Esophagus (tissue), 2 donors: ENCODE data around the gene LENG8. TPM values are rescaled to one million over a fixed set of nuclear protein-coding genes. Genes with fewer than 3 reads are reported as not detected.

Experiments
- H3K27ac ChIP-seq, 2 donors: one replicate each; pipeline ENCODE4 v1.5.1; 2013; ENCODE audit warnings: low read depth in 2 of 2, mild to moderate bottlenecking in 2 of 2, inconsistent platforms in 1 of 2, low read length in 1 of 2, moderate library complexity in 1 of 2
- H3K27me3 ChIP-seq, 2 donors: one replicate each; pipeline ENCODE4 v1.6.1; 2013; ENCODE audit warnings: low read length in 2 of 2, control low read depth in 1 of 2, mild to moderate bottlenecking in 1 of 2; ENCODE audit not compliant: insufficient read depth in 2 of 2, control insufficient read depth in 1 of 2
- H3K36me3 ChIP-seq, 2 donors: one replicate each; pipeline ENCODE4 v1.6.1; 2013; ENCODE audit warnings: low read length in 1 of 2; ENCODE audit not compliant: control insufficient read depth in 2 of 2, insufficient read depth in 2 of 2
- H3K4me1 ChIP-seq, 2 donors: one replicate each; pipeline ENCODE4 v1.6.1; 2013; ENCODE audit warnings: low read length in 1 of 2; ENCODE audit not compliant: control insufficient read depth in 2 of 2, insufficient read depth in 2 of 2
- H3K4me3 ChIP-seq, 2 donors: one replicate each; pipeline ENCODE4 v1.5.1; 2013; ENCODE audit warnings: low read length in 2 of 2, mild to moderate bottlenecking in 2 of 2, low read depth in 1 of 2, moderate library complexity in 1 of 2
- H3K9me3 ChIP-seq, 2 donors: one replicate each; pipeline ENCODE4 v1.6.1; 2013; ENCODE audit warnings: mild to moderate bottlenecking in 2 of 2, low read depth in 1 of 2, low read length in 1 of 2, moderate library complexity in 1 of 2; ENCODE audit not compliant: control insufficient read depth in 2 of 2, insufficient read depth in 1 of 2
- WGBS, 2 donors: extraction: QIAGEN DNeasy Blood & Tissue Kit; methylation state at CpG; one replicate each; pipeline ENCODE4 v1.1.7; 2013; 5-methylcytosine and 5-hydroxymethylcytosine counted together
- polyA plus RNA-seq, 2 donors: library from polyadenylated mRNA; stranded (reverse); fragments of 200-250 nt; gene quantifications; one replicate each; pipeline ENCODE4 v1.2.3, GENCODE V29; 2013
- donor health status: healthy with polysubstance abuse.
- donor health status: Bipolar disorder and iron deficiency.

The LENG8 gene
- polyA plus RNA-seq, 2 donors: 55.3 to 137 TPM

DNA sequence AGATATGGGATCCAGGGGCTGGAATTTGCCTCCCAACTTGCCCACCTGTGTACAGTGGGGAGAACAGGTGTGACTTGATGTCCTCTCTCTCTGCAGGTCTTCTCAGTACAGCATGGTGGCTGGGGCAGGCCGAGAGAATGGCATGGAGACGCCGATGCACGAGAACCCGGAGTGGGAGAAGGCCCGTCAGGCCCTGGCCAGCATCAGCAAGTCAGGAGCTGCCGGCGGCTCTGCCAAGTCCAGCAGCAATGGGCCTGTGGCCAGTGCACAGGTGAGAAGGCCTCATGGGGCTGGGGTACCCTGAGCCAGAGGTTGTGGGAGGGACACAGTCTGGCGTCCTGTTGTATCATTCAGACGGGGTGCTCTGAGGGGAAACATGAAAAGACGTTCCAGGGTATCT, 3.0 kb downstream of the LENG8 start:
- Histone ChIP-seq H3K27me3 (no peaks in the 10 kb centered on the region), H3K36me3 (peaks cover 30 to 56% of the 10 kb centered on the region in 2 donors), H3K27ac (no peak overlapping the region), H3K4me1 (peaks cover 5 to 16% of the 10 kb centered on the region in 2 donors), H3K9me3 (no peaks in the 10 kb centered on the region), H3K4me3 (no peak overlapping the region)
- 72 to 88% methylated on average over 11 of the region's 11 CpGs for WGBS, 2 donors

DNA sequence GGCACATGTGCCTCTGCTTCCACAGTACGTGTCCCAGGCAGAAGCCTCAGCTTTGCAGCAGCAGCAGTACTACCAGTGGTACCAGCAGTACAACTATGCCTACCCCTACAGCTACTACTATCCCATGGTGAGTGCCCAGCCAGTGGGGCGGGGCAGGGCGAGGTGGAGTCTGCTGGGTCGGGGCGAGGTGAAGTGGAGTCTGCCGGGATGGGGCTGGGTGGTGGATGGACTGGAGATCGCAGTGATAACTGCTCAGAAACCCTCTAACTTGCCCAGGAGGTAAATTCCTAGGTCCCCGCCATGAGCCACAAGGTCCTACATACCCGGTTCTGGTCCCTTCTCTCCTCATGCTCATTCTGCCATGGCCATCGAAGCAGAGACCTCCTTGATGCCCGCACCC, 3.6 kb downstream of the LENG8 start:
- Histone ChIP-seq H3K4me1 (peaks cover 5 to 16% of the 10 kb centered on the region in 2 donors), H3K9me3 (no peaks in the 10 kb centered on the region), H3K27ac (peak overlapping the region in 1 of 2 donors; percentile 14), H3K27me3 (no peaks in the 10 kb centered on the region), H3K36me3 (peaks cover 32 to 62% of the 10 kb centered on the region in 2 donors), H3K4me3 (no peak overlapping the region)
- 77 to 92% methylated on average over 11 of the region's 11 CpGs for WGBS, 2 donors

DNA sequence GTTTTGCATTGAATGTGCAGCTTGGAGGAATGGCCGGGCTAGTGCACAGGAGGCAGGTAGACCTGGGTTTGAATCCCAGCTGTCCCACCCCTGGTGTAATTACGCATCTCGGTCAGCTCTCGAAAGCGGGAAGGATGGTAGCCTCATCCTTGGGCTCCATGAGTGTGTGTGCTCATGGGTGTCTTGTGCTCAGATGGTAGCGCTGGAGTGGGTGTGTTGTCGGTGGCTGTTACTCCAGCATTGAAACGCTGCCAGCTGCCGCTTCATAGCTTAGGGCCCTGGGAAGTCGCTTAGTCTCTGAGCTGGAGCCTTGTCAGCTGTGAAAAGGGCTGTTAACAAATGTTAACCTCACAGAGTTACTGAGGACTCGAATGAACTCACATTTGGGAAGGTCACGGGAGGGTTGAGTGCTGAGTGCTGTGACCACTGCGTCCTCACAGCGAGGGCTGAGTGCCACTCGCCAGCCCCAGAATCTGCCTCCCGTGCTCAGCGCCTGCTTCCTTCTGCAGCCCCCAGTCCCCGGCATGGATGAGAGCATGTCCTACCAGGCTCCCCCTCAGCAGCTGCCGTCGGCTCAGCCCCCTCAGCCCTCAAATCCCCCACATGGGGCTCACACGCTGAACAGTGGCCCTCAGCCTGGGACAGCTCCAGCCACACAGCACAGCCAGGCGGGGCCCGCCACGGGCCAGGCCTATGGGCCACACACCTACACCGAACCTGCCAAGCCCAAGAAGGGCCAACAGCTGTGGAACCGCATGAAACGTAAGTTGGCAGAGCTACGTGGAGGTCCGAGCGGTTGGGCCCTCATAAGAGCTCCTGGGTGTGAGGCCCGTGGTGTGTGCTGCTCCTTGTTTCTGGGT, 5.2 kb downstream of the LENG8 start:
- Histone ChIP-seq H3K27me3 (no peaks in the 10 kb centered on the region), H3K27ac (no peak overlapping the region), H3K9me3 (no peaks in the 10 kb centered on the region), H3K4me3 (no peak overlapping the region), H3K36me3 (peaks cover 42 to 77% of the 10 kb centered on the region in 2 donors), H3K4me1 (peaks cover 3 to 16% of the 10 kb centered on the region in 2 donors)
- WGBS, 2 donors: 87 to 91% methylated on average over 31 of the region's 31 CpGs

DNA sequence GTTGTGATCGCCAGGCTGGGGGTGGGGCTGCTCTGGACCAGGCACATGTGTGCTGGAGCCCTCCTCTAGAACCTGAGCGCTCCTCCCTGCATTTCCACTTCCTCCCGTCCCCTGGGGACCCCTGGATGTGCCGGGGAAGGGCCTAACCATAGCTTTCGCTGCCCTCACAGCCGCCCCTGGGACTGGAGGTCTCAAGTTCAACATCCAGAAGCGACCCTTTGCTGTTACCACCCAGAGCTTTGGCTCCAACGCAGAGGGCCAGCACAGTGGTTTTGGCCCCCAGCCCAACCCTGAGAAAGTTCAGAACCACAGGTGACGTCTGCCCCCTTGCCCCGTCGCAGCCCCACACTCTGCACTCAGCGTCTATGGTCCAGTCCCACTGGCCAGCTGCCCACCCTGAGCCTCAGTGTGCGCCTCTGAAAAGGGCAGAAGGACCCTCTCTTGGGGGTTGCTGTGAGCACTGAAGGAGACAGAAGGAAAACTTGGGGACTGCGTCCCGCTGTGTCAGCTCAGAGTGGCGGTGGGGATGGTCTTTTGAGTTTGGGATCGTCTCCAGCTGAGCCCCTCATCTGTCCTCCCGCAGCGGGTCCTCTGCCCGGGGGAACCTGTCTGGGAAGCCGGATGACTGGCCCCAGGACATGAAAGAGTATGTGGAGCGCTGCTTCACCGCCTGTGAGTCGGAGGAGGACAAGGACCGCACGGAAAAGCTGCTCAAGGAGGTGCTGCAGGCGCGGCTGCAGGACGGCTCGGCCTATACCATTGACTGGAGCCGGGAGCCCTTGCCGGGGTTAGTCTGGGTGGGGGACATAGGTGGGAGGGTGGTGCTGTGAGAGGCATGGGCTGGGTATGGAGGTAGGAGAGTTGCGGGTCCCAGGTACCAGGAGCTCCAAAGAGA, 6.0 kb downstream of the LENG8 start:
- Histone ChIP-seq H3K27ac (no peak overlapping the region), H3K9me3 (no peaks in the 10 kb centered on the region), H3K36me3 (peaks cover 42 to 86% of the 10 kb centered on the region in 2 donors), H3K27me3 (no peaks in the 10 kb centered on the region), H3K4me1 (peaks cover 3 to 14% of the 10 kb centered on the region in 2 donors), H3K4me3 (no peak overlapping the region)
- WGBS, 2 donors: 89 to 92% methylated on average over 33 of the region's 33 CpGs

DNA sequence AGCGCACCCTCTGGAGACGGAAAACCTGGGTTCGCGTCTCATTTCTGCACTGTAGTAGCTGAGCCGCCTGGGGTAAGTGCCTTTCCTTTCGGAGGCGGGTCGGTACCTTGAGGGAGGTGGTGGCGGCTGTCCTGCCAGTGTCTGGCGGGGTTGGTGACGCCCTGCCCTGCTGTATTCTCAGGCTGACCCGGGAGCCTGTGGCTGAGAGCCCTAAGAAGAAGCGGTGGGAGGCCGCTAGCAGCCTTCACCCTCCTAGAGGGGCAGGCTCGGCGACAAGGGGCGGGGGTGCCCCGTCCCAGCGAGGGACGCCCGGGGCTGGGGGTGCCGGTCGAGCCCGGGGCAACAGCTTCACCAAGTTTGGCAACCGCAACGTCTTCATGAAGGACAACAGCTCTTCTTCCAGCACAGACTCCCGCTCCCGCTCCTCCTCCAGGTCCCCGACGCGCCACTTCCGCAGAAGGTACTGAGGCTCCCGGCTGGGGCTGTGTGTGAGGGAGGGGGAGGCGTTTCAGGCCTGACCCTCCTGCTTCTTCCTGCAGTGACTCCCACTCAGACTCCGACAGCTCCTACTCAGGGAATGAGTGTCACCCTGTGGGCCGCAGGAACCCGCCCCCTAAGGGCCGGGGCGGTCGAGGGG, 6.9 kb downstream of the LENG8 start:
- WGBS, 2 donors: 92 to 93% methylated on average over 40 of the region's 40 CpGs
- H3K36me3 ChIP-seq: peaks cover 42 to 91% of the 10 kb centered on the region in 2 donors
- H3K4me1 ChIP-seq: peaks cover under 1 to 11% of the 10 kb centered on the region in 2 donors

DNA sequence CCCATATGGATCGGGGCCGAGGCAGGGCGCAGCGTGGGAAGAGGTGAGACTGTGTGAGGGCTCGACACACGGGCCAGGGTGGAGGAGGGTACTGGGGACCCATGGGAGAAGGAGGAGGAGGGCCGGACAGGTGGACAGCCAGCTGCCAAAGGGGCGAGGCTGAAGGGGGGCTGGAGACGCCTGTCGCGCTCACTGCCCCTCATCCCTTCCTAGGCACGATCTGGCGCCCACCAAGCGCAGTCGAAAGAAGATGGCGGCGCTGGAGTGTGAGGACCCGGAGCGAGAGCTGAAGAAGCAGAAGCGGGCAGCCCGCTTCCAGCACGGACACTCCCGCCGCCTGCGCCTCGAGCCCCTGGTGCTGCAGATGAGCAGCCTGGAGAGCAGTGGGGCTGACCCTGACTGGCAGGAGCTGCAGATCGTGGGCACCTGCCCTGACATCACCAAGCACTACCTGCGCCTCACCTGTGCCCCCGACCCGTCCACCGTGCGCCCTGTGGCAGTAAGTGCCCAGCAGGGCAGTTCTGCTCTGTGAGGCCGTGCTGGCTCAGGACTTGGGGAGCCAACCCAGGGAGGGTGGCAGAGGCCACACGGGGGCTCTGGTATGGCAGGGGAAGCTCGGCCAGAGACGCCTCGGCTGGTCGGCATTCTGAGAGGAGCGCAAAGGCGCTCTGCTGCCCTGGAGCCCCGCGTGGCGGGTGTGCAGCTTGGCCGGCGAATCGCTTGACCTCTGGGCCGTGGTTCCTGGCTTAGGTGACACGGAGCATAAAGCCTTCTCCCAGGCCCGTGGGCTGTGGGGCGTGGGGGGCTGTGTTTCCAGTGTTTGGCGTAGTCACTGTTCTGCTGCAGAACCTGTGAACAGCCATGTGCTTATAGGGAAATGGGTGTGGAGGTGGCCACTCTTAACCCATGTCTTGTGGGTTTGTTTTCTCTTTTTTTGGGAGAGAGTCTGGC, 7.7 kb downstream of the LENG8 start:
- Histone ChIP-seq H3K27ac (no peak overlapping the region), H3K4me3 (no peak overlapping the region), H3K36me3 (peaks cover 42 to 91% of the 10 kb centered on the region in 2 donors), H3K4me1 (peaks cover 0 to 6% of the 10 kb centered on the region in 2 donors), H3K9me3 (no peaks in the 10 kb centered on the region), H3K27me3 (no peaks in the 10 kb centered on the region)
- 91 to 92% methylated on average over 50 to 51 of the region's 51 CpGs for WGBS, 2 donors

More for the DNA sequence above, 6.9 kb downstream of the LENG8 start:
- Histone ChIP-seq H3K9me3 (no peaks in the 10 kb centered on the region), H3K4me3 (no peak overlapping the region), H3K27ac (no peak overlapping the region), H3K27me3 (no peaks in the 10 kb centered on the region)

DNA sequence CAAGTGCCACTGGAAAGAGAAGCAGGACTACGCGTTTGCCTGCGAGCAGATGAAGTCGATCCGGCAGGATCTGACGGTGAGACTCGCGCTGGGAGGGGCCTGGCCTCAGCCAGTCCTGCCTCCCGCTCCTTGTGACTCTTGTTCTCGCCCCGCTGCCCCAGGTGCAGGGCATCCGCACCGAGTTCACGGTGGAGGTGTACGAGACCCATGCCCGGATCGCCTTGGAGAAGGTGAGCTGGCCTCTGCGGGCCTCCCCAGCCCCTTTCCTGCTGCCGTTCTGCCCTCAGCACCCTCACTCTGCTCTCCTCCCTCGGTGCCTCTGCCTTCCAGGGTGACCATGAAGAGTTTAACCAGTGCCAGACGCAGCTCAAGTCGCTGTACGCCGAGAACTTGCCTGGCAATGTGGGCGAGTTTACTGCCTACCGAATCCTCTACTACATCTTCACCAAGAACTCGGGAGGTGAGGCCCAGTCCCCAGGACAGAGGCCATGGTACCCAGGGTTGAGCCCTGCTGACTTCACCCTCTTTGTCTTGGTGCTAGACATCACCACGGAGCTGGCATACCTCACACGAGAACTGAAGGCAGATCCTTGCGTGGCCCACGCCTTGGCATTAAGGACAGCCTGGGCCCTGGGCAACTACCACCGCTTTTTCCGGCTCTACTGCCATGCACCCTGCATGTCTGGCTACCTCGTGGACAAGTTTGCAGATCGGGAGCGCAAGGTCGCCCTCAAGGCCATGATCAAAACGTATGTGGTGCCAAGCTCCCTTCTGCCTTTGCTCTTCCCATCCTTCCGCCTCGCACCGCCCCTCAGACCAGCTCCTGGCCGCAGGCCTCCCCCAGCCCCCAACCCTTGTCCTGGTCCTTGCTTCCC, 9.0 kb downstream of the LENG8 start:
- H3K27me3 ChIP-seq: no peaks in the 10 kb centered on the region
- peaks cover 0 to 12% of the 10 kb centered on the region in 2 donors for H3K4me1 ChIP-seq
- WGBS, 2 donors: 90 to 93% methylated on average over 42 of the region's 42 CpGs
- H3K36me3 ChIP-seq: peaks cover 31 to 85% of the 10 kb centered on the region in 2 donors
- no peak overlapping the region for H3K4me3 ChIP-seq
- H3K9me3 ChIP-seq: no peaks in the 10 kb centered on the region
- no peak overlapping the region for H3K27ac ChIP-seq

DNA sequence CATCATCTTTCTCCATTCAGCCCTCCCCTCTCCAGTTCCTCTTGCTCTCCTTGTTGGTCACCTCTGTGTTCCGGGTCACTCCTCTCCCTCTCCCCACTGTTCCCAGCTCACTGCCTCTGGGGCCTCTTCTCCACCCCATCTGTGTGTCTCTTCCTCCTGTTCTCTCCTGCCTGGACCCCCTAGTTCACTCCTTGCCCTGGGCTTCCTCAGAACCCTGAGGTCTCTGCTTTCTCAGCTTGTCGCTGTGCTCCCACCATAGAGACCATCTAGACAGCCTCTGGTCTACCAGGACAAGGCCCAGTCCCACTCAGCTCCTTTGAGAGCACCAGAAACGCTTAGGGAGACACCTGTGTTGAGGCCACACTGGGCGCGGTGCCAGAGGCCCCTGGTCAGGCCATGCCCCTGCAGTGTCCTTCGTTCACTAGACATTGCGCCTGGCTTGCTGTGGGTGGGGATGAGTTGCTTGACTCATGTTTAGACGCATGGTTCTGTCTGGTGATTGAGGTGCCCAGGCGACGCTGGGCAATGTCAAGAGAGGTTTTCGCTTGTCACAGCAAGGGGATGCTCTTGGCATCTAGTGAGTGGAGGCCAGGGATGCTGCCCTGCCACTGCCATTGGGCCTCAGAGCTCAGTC, 9.8 kb downstream of the LENG8 start:
- H3K4me1 ChIP-seq: peaks cover 0 to 12% of the 10 kb centered on the region in 2 donors
- H3K9me3 ChIP-seq: no peaks in the 10 kb centered on the region
- 81 to 82% methylated on average over 11 of the region's 11 CpGs for WGBS, 2 donors
- peaks cover 31 to 78% of the 10 kb centered on the region in 2 donors for H3K36me3 ChIP-seq
- no peak overlapping the region for H3K4me3 ChIP-seq
- H3K27ac ChIP-seq: no peak overlapping the region
- no peaks in the 10 kb centered on the region for H3K27me3 ChIP-seq
